Loucy (cell line): ENCODE results near the gene NDUFB7.

Source experiments
- CTCF ChIP-seq: fragments of 200-600 bp; sonication (generic); conservative IDR thresholded peaks from 2 replicates; pipeline ENCODE4 v1.5.1; 2014; ENCODE audit warnings: mild to moderate bottlenecking, antibody characterized with exemption, low read length
- EZH2phosphoT487 ChIP-seq: fragments of 200-600 bp; IDR thresholded peaks from 2 replicates; pipeline ENCODE4 v1.6.1; 2018; ENCODE audit warnings: antibody characterized with exemption, mild to moderate bottlenecking, moderate library complexity, borderline replicate concordance

- TF ChIP-seq CTCF: no peak
- TF ChIP-seq EZH2phosphoT487: no peak
Measured at GRCh38 chr19:14528419-14529253, 43.2 kb downstream of the NDUFB7 start.
